ENCODE results near the gene PROSER2.
A peak's percentile ranks its signal among the peaks of the same experiment; 100 is the strongest.

PROSER2 gene

GRCh38 chr10:11823122-11823988, at the start of gene PROSER2:
PROSER2 (plus strand) TSS chr10:11823356; CDS start chr10:11852078, 28,722 bp downstream.
- peaks cover 8% of the 10 kb centered on the region for H3K4me1 Mint-ChIP-seq
- no peaks in the 10 kb centered on the region for H3K36me3 Mint-ChIP-seq
- H3K4me3 Mint-ChIP-seq: peak within 1 kb of the TSS; percentile 50
- ATAC-seq (peak; percentile 85), DNase-seq (ENCODE audit: low spot score in 2 of 2) (peak in 1 of 2 donors; percentile 9)
- no peaks in the 10 kb centered on the region for H3K9me3 Mint-ChIP-seq
- H3K27ac Mint-ChIP-seq: no peak within 1 kb of the TSS

GRCh38 chr10:11773761-11774441, 49.3 kb upstream of the PROSER2 start:
- ATAC-seq: no peak
- H3K4me3 Mint-ChIP-seq: no peak overlapping the region
- H3K4me1 Mint-ChIP-seq: no peaks in the 10 kb centered on the region
- H3K9me3 Mint-ChIP-seq: no peaks in the 10 kb centered on the region
- H3K27ac Mint-ChIP-seq: no peak overlapping the region
- no peak for DNase-seq (ENCODE audit: low spot score in 2 of 2)
- H3K36me3 Mint-ChIP-seq: no peaks in the 10 kb centered on the region

GRCh38 chr10:11775412-11775811, 47.7 kb upstream of the PROSER2 start:
- no peaks in the 10 kb centered on the region for H3K9me3 Mint-ChIP-seq
- no peak overlapping the region for H3K27ac Mint-ChIP-seq
- no peak for ATAC-seq
- DNase-seq (ENCODE audit: low spot score in 2 of 2): no peak
- no peaks in the 10 kb centered on the region for H3K36me3 Mint-ChIP-seq
- H3K4me3 Mint-ChIP-seq: no peak overlapping the region
- no peaks in the 10 kb centered on the region for H3K4me1 Mint-ChIP-seq

GRCh38 chr10:11776080-11776479, 47.1 kb upstream of the PROSER2 start:
- ATAC-seq: no peak
- H3K27ac Mint-ChIP-seq: no peak overlapping the region
- no peaks in the 10 kb centered on the region for H3K36me3 Mint-ChIP-seq
- H3K4me3 Mint-ChIP-seq: no peak overlapping the region
- no peaks in the 10 kb centered on the region for H3K4me1 Mint-ChIP-seq
- no peaks in the 10 kb centered on the region for H3K9me3 Mint-ChIP-seq
- no peak for DNase-seq (ENCODE audit: low spot score in 2 of 2)

- Mint-ChIP-seq H3K4me1 (no peaks in the 10 kb centered on the region), H3K4me3 (no peak overlapping the region), H3K36me3 (no peaks in the 10 kb centered on the region), H3K9me3 (no peaks in the 10 kb centered on the region), H3K27ac (no peak overlapping the region)
- DNase-seq (ENCODE audit: low spot score in 2 of 2) (no peak), ATAC-seq (no peak)
These were observed 42.0 kb upstream of the PROSER2 start for GRCh38 chr10:11781114-11781513.

GRCh38 chr10:11782793-11783557, 40.2 kb upstream of the PROSER2 start:
- Mint-ChIP-seq H3K36me3 (no peaks in the 10 kb centered on the region), H3K4me3 (no peak overlapping the region), H3K27ac (no peak overlapping the region), H3K9me3 (no peaks in the 10 kb centered on the region), H3K4me1 (no peaks in the 10 kb centered on the region)
- ATAC-seq (peak; percentile 49), DNase-seq (ENCODE audit: low spot score in 2 of 2) (no peak)

- Mint-ChIP-seq H3K9me3 (no peaks in the 10 kb centered on the region), H3K4me3 (no peak overlapping the region), H3K4me1 (no peaks in the 10 kb centered on the region), H3K36me3 (no peaks in the 10 kb centered on the region), H3K27ac (no peak overlapping the region)
- ATAC-seq (no peak), DNase-seq (ENCODE audit: low spot score in 2 of 2) (no peak)
These were observed 39.6 kb upstream of the PROSER2 start for GRCh38 chr10:11783558-11783865.

GRCh38 chr10:11787374-11787773, 35.8 kb upstream of the PROSER2 start:
- Mint-ChIP-seq H3K36me3 (no peaks in the 10 kb centered on the region), H3K4me1 (no peaks in the 10 kb centered on the region), H3K9me3 (no peaks in the 10 kb centered on the region), H3K4me3 (no peak overlapping the region), H3K27ac (no peak overlapping the region)
- DNase-seq (ENCODE audit: low spot score in 2 of 2) (no peak), ATAC-seq (no peak)

- H3K4me3 Mint-ChIP-seq: no peak overlapping the region
- no peak overlapping the region for H3K27ac Mint-ChIP-seq
- DNase-seq (ENCODE audit: low spot score in 2 of 2) (no peak), ATAC-seq (no peak)
- no peaks in the 10 kb centered on the region for H3K9me3 Mint-ChIP-seq
- H3K4me1 Mint-ChIP-seq: no peaks in the 10 kb centered on the region
- H3K36me3 Mint-ChIP-seq: no peaks in the 10 kb centered on the region
These were observed 35.3 kb upstream of the PROSER2 start for GRCh38 chr10:11787846-11788245.

- no peak overlapping the region for H3K4me3 Mint-ChIP-seq
- H3K4me1 Mint-ChIP-seq: no peaks in the 10 kb centered on the region
- DNase-seq (ENCODE audit: low spot score in 2 of 2) (no peak), ATAC-seq (no peak)
- no peaks in the 10 kb centered on the region for H3K36me3 Mint-ChIP-seq
- no peaks in the 10 kb centered on the region for H3K9me3 Mint-ChIP-seq
- H3K27ac Mint-ChIP-seq: no peak overlapping the region
These were observed 33.9 kb upstream of the PROSER2 start for GRCh38 chr10:11789306-11789705.

GRCh38 chr10:11789956-11790355, 33.2 kb upstream of the PROSER2 start:
- H3K9me3 Mint-ChIP-seq: no peaks in the 10 kb centered on the region
- no peak overlapping the region for H3K27ac Mint-ChIP-seq
- no peak overlapping the region for H3K4me3 Mint-ChIP-seq

GRCh38 chr10:11793762-11794479, 29.2 kb upstream of the PROSER2 start:
- H3K4me1 Mint-ChIP-seq: no peaks in the 10 kb centered on the region
- H3K27ac Mint-ChIP-seq: peak overlapping the region; percentile 53
- H3K9me3 Mint-ChIP-seq: no peaks in the 10 kb centered on the region
- no peak for ATAC-seq
- H3K4me3 Mint-ChIP-seq: no peak overlapping the region
- DNase-seq (ENCODE audit: low spot score in 2 of 2): no peak
- peaks cover 5% of the 10 kb centered on the region for H3K36me3 Mint-ChIP-seq

More at GRCh38 chr10:11789956-11790355, 33.2 kb upstream of the PROSER2 start:
- H3K4me1 Mint-ChIP-seq: no peaks in the 10 kb centered on the region
- no peaks in the 10 kb centered on the region for H3K36me3 Mint-ChIP-seq
- no peak for ATAC-seq
- DNase-seq (ENCODE audit: low spot score in 2 of 2): no peak

GRCh38 chr10:11794566-11794965, 28.6 kb upstream of the PROSER2 start:
- H3K27ac Mint-ChIP-seq: no peak overlapping the region
- H3K4me3 Mint-ChIP-seq: no peak overlapping the region
- no peaks in the 10 kb centered on the region for H3K9me3 Mint-ChIP-seq
- no peak for DNase-seq (ENCODE audit: low spot score in 2 of 2)
- H3K4me1 Mint-ChIP-seq: no peaks in the 10 kb centered on the region
- ATAC-seq: no peak
- H3K36me3 Mint-ChIP-seq: peaks cover 5% of the 10 kb centered on the region

- H3K9me3 Mint-ChIP-seq: no peaks in the 10 kb centered on the region
- DNase-seq (ENCODE audit: low spot score in 2 of 2): no peak
- H3K4me1 Mint-ChIP-seq: no peaks in the 10 kb centered on the region
- H3K36me3 Mint-ChIP-seq: peaks cover 5% of the 10 kb centered on the region
- no peak for ATAC-seq
- H3K4me3 Mint-ChIP-seq: no peak overlapping the region
- no peak overlapping the region for H3K27ac Mint-ChIP-seq
These were observed 27.8 kb upstream of the PROSER2 start for GRCh38 chr10:11795101-11795920.
